HCT116 (cell line): ENCODE data around the gene NPIPB5. TPM values are rescaled to one million over a fixed set of nuclear protein-coding genes. Genes with fewer than 3 reads are reported as not detected.
"Not testable (repeated sequence)": the region's sequence is repeated elsewhere in the genome, so short reads cannot be mapped to it uniquely, and the experiment has no call there.

ENCODE experiments used
- ATAC-seq: fragments of 200-7000 bp; cut with Tn5 transposase; 2 replicates; pipeline ENCODE4 v1.9.1; 2020; ENCODE audit warnings: mild to moderate bottlenecking, moderate library complexity
- BruUV-seq: library from RNA; stranded (reverse); fragments of 400-500 nt; replicated peaks from 2 replicates; lab custom pipeline; 2021; lab: Mats Ljungman, UMichigan
- CTCF ChIA-PET: fragments of 300-600 bp; sonication (Branson Sonifier 250); formaldehyde crosslinking; loops from one replicate; lab custom pipeline; 2021; ENCODE audit warnings: antibody characterized with exemption; lab: Charles Lee
- POLR2A ChIA-PET: fragments of 300-600, 350-600 bp; sonication (Branson Sonifier 250); formaldehyde crosslinking; loops from one replicate; lab custom pipeline; 2021; ENCODE audit warnings: antibody characterized with exemption; lab: Charles Lee
- RAD21 ChIA-PET, 2 experiments: fragments of 300-600 bp; sonication (Branson Sonifier 250); formaldehyde crosslinking; loops; one replicate each; lab custom pipeline; 2023; ENCODE audit warnings: low total read pairs in 2 of 2; ENCODE audit not compliant: uncharacterized antibody in 2 of 2, unreplicated experiment in 2 of 2, low non-redundant PET in 1 of 2; lab: Charles Lee
- DNase-seq: peaks from one replicate; pipeline ENCODE4 v3.0.0-alpha.2; 2010; ENCODE audit warnings: low read depth, low spot score
- H2AFZ ChIP-seq: fragments of 200-600 bp; shearing (Covaris generic), sonication (generic); 2 replicates; pipeline ENCODE4 v1.6.1; 2017; ENCODE audit warnings: low read depth, mixed run types, mixed read lengths, antibody characterized with exemption, low read length; ENCODE audit not compliant: poor library complexity, severe bottlenecking
- H3K27ac ChIP-seq: 2 replicates; pipeline ENCODE4 v1.5.1; 2012; ENCODE audit warnings: low read depth, low read length
- H3K27me3 ChIP-seq: fragments of 200-600 bp; sonication (generic); 2 replicates; pipeline ENCODE4 v1.6.1; 2016; ENCODE audit warnings: mixed run types, low read length, mixed read lengths; ENCODE audit not compliant: insufficient read depth
- H3K36me3 ChIP-seq, 2 experiments: fragments of 200-500 bp in 1 of 2; fragments of 200-600 bp in 1 of 2; sonication (Bioruptor generic) in 1 of 2; sonication (generic) in 1 of 2; 2 replicates each; pipeline versions ENCODE4 v1.5.1 to v1.6.1; 2014 to 2016; ENCODE audit warnings: low read length in 2 of 2, inconsistent platforms in 1 of 2, mixed read lengths in 1 of 2, mixed run types in 1 of 2; ENCODE audit not compliant: insufficient read depth in 2 of 2, control insufficient read depth in 1 of 2
- H3K4me1 ChIP-seq, 2 experiments: fragments of 200-600 bp in 1 of 2; sonication (generic) in 1 of 2; 2 replicates each; pipeline versions ENCODE4 v1.5.1 to v1.6.1; 2012 to 2017; ENCODE audit warnings: low read length in 2 of 2, inconsistent platforms in 1 of 2, mild to moderate bottlenecking in 1 of 2, mixed read lengths in 1 of 2, mixed run types in 1 of 2, moderate library complexity in 1 of 2; ENCODE audit not compliant: insufficient read depth in 2 of 2, control insufficient read depth in 1 of 2
- H3K4me2 ChIP-seq: fragments of 200-600 bp; sonication (generic); 2 replicates; pipeline ENCODE4 v1.6.1; 2017; ENCODE audit warnings: mixed run types, low read length, mixed read lengths
- H3K4me3 ChIP-seq, 2 experiments: fragments of 200-600 bp in 1 of 2; sonication (generic) in 1 of 2; replicated peaks in 1 of 2; 2 replicates each; pipeline ENCODE4 v1.5.1; 2011 to 2016; ENCODE audit warnings: low read length in 2 of 2, control low read depth in 1 of 2, low read depth in 1 of 2, mild to moderate bottlenecking in 1 of 2, mixed read lengths in 1 of 2, mixed run types in 1 of 2
- H3K79me2 ChIP-seq: fragments of 200-600 bp; sonication (generic); 2 replicates; pipeline ENCODE4 v1.6.1; 2017; ENCODE audit warnings: mild to moderate bottlenecking, mixed run types, low read length, moderate library complexity, mixed read lengths; ENCODE audit not compliant: insufficient read depth
- H3K9ac ChIP-seq: fragments of 200-600 bp; sonication (generic); 2 replicates; pipeline ENCODE4 v1.6.1; 2016; ENCODE audit warnings: low read length, mixed read lengths
- H3K9me2 ChIP-seq: fragments of 200-600 bp; sonication (generic), shearing (Covaris generic); 2 replicates; pipeline ENCODE4 v1.6.1; 2017; ENCODE audit warnings: mixed run types, mild to moderate bottlenecking, moderate library complexity; ENCODE audit not compliant: insufficient read depth
- H3K9me3 ChIP-seq, 2 experiments: fragments of 200-500 bp in 1 of 2; fragments of 200-600 bp in 1 of 2; sonication (Bioruptor generic) in 1 of 2; sonication (generic) in 1 of 2; 2 replicates each; pipeline ENCODE4 v1.6.1; 2014 to 2017; ENCODE audit warnings: low read length in 2 of 2, mixed read lengths in 2 of 2, inconsistent platforms in 1 of 2, low read depth in 1 of 2, mild to moderate bottlenecking in 1 of 2, mixed run types in 1 of 2, moderate library complexity in 1 of 2; ENCODE audit not compliant: control insufficient read depth in 1 of 2, insufficient read depth in 1 of 2
- H4K20me1 ChIP-seq: fragments of 200-600 bp; sonication (generic), shearing (Covaris generic); 2 replicates; pipeline ENCODE4 v1.6.1; 2017; ENCODE audit warnings: mixed run types, mild to moderate bottlenecking, moderate library complexity; ENCODE audit not compliant: insufficient read depth
- intact Hi-C: fragments of 100-400 bp; cut with micrococcal nuclease; formaldehyde crosslinking; loops from 2 replicates; pipeline ENCODE4 v1.10.0; 2022
- total RNA-seq: library from RNA; stranded (reverse); gene quantifications from one replicate; pipeline ENCODE4 v1.2.1, GENCODE V29; 2021; ENCODE audit not compliant: unreplicated experiment

NPIPB5 gene
- total RNA-seq, 1 experiment from 2014 or later: 108 TPM

- H3K36me3 ChIP-seq, POLR2A ChIA-PET, RAD21 ChIA-PET, ATAC-seq, H3K4me1 ChIP-seq, H3K27me3 ChIP-seq, intact Hi-C loops, BruUV-seq, H2AFZ ChIP-seq, H3K27ac ChIP-seq, CTCF ChIA-PET, H4K20me1 ChIP-seq, H3K9me3 ChIP-seq, H3K9me2 ChIP-seq, DNase-seq, H3K9ac ChIP-seq, H3K4me3 ChIP-seq, H3K4me2 ChIP-seq, H3K79me2 ChIP-seq: not testable (repeated sequence)
Measured at GRCh38 chr16:22546630-22547029, 35.9 kb downstream of the NPIPB5 start.

GRCh38 chr16:22547170-22547765, 36.6 kb downstream of the NPIPB5 start:
- H2AFZ ChIP-seq, H3K9me3 ChIP-seq, H3K9ac ChIP-seq, POLR2A ChIA-PET, CTCF ChIA-PET, H3K9me2 ChIP-seq, BruUV-seq, H3K4me2 ChIP-seq, H4K20me1 ChIP-seq, RAD21 ChIA-PET, intact Hi-C loops, ATAC-seq, H3K79me2 ChIP-seq, DNase-seq, H3K27me3 ChIP-seq, H3K27ac ChIP-seq, H3K4me1 ChIP-seq, H3K36me3 ChIP-seq, H3K4me3 ChIP-seq: not testable (repeated sequence)

GRCh38 chr16:22549853-22550252, 39.2 kb downstream of the NPIPB5 start:
- H3K4me3 ChIP-seq, H3K4me2 ChIP-seq, H3K27ac ChIP-seq, RAD21 ChIA-PET, BruUV-seq, H3K27me3 ChIP-seq, ATAC-seq, H3K9me3 ChIP-seq, POLR2A ChIA-PET, intact Hi-C loops, H3K36me3 ChIP-seq, H4K20me1 ChIP-seq, CTCF ChIA-PET, H3K79me2 ChIP-seq, H3K4me1 ChIP-seq, H3K9ac ChIP-seq, H3K9me2 ChIP-seq, H2AFZ ChIP-seq, DNase-seq: not testable (repeated sequence)

GRCh38 chr16:22551143-22551542, 40.5 kb downstream of the NPIPB5 start:
- H3K4me3 ChIP-seq, H3K9me2 ChIP-seq, H3K27ac ChIP-seq, H3K36me3 ChIP-seq, H4K20me1 ChIP-seq, POLR2A ChIA-PET, ATAC-seq, H3K4me1 ChIP-seq, H3K79me2 ChIP-seq, H3K27me3 ChIP-seq, RAD21 ChIA-PET, BruUV-seq, DNase-seq, H2AFZ ChIP-seq, intact Hi-C loops, CTCF ChIA-PET, H3K4me2 ChIP-seq, H3K9me3 ChIP-seq, H3K9ac ChIP-seq: not testable (repeated sequence)
